Astrocyte (in vitro differentiated cells and primary cell): Measurements from ENCODE around the gene TRPV6. TPM values are rescaled to one million over a fixed set of nuclear protein-coding genes. Genes with fewer than 3 reads are reported as not detected.

Experiments used
- DNase-seq: peaks from one replicate; pipeline ENCODE4 v3.0.0-alpha.2; 2010; ENCODE audit warnings: low read depth
- FAIRE-seq: peaks from 2 replicates; lab custom pipeline; 2011; peaks lifted over from hg19 to GRCh38; lab: Jason Lieb, UNC
- H2AFZ ChIP-seq: 2 replicates; pipeline ENCODE4 v1.6.0; 2012; ENCODE audit warnings: low read depth, low read length, inconsistent platforms
- H3K27ac ChIP-seq: 2 replicates; pipeline ENCODE4 v1.5.1; 2011; ENCODE audit warnings: low read depth, low read length, inconsistent platforms
- H3K27me3 ChIP-seq: 2 replicates; pipeline ENCODE4 v1.6.0; 2011; ENCODE audit warnings: low read length, inconsistent platforms; ENCODE audit not compliant: insufficient read depth
- H3K36me3 ChIP-seq: 2 replicates; pipeline ENCODE4 v1.5.1; 2011; ENCODE audit warnings: low read length, inconsistent platforms; ENCODE audit not compliant: insufficient read depth
- H3K4me1 ChIP-seq: 2 replicates; pipeline ENCODE4 v1.5.1; 2011; ENCODE audit warnings: low read length, inconsistent platforms; ENCODE audit not compliant: insufficient read depth
- H3K4me2 ChIP-seq: 2 replicates; pipeline ENCODE4 v1.6.0; 2012; ENCODE audit warnings: low read length, inconsistent platforms
- H3K4me3 ChIP-seq: 2 replicates; pipeline ENCODE4 v1.5.1; 2011; ENCODE audit warnings: low read depth, mild to moderate bottlenecking, low read length, inconsistent platforms; ENCODE audit not compliant: insufficient read depth
- H3K79me2 ChIP-seq: 2 replicates; pipeline ENCODE4 v1.6.0; 2012; ENCODE audit warnings: mild to moderate bottlenecking, low read length, inconsistent platforms; ENCODE audit not compliant: insufficient read depth
- H3K9ac ChIP-seq: 2 replicates; pipeline ENCODE4 v1.6.0; 2012; ENCODE audit warnings: mild to moderate bottlenecking, low read length, inconsistent platforms
- H3K9me3 ChIP-seq: 2 replicates; pipeline ENCODE4 v1.5.1; 2012; ENCODE audit warnings: low read depth, mild to moderate bottlenecking, low read length, inconsistent platforms; ENCODE audit not compliant: insufficient read depth
- H4K20me1 ChIP-seq: 2 replicates; pipeline ENCODE4 v1.6.0; 2012; ENCODE audit warnings: low read length, inconsistent platforms; ENCODE audit not compliant: insufficient read depth
- H3K27ac Mint-ChIP-seq: one replicate; pipeline ENCODE4 v1.8.0; 2021; ENCODE audit warnings: mild to moderate bottlenecking, mixed read lengths; ENCODE audit not compliant: unreplicated experiment
- H3K27me3 Mint-ChIP-seq: one replicate; pipeline ENCODE4 v1.8.0; 2021; ENCODE audit warnings: low read depth, mixed read lengths; ENCODE audit not compliant: unreplicated experiment
- H3K36me3 Mint-ChIP-seq: one replicate; pipeline ENCODE4 v1.8.0; 2021; ENCODE audit warnings: low read depth, mixed read lengths; ENCODE audit not compliant: unreplicated experiment
- H3K4me1 Mint-ChIP-seq: one replicate; pipeline ENCODE4 v1.8.0; 2021; ENCODE audit warnings: low read depth, mixed read lengths; ENCODE audit not compliant: unreplicated experiment
- H3K4me3 Mint-ChIP-seq: one replicate; pipeline ENCODE4 v1.8.0; 2021; ENCODE audit warnings: mild to moderate bottlenecking, moderate library complexity, mixed read lengths; ENCODE audit not compliant: unreplicated experiment
- H3K9me3 Mint-ChIP-seq: one replicate; pipeline ENCODE4 v1.8.0; 2021; ENCODE audit warnings: mild to moderate bottlenecking, mixed read lengths; ENCODE audit not compliant: unreplicated experiment
- CTCF ChIP-seq: IDR thresholded peaks from 2 replicates; pipeline ENCODE4 v1.5.1; 2011; ENCODE audit warnings: low read depth, mild to moderate bottlenecking, inconsistent platforms, low read length, moderate library complexity; ENCODE audit not compliant: insufficient read depth
- EZH2 ChIP-seq: IDR thresholded peaks from 2 replicates; pipeline ENCODE4 v1.6.1; 2012; ENCODE audit warnings: mild to moderate bottlenecking, low read length, inconsistent platforms; ENCODE audit not compliant: insufficient read depth
- total RNA-seq: library from RNA; stranded (reverse); gene quantifications from 2 replicates; pipeline ENCODE4 v1.2.1, GENCODE V29; 2021

The TRPV6 gene
- total RNA-seq, 1 donor from 2014 or later, result 0.14 TPM

GRCh38 chr7:142894112-142894984, 8.8 kb upstream of the TRPV6 start:
- no peak overlapping the region for H3K27ac Mint-ChIP-seq
- FAIRE-seq (no peak), DNase-seq (no peak)
- Histone ChIP-seq H3K9ac (no peak overlapping the region), H3K4me2 (no peak overlapping the region), H3K27ac (no peak overlapping the region), H2AFZ (no peak overlapping the region), H3K27me3 (peaks cover 3% of the 10 kb centered on the region), H3K9me3 (no peaks in the 10 kb centered on the region), H3K4me3 (no peak overlapping the region), H3K36me3 (no peaks in the 10 kb centered on the region), H3K79me2 (no peaks in the 10 kb centered on the region), H4K20me1 (no peaks in the 10 kb centered on the region), H3K4me1 (no peaks in the 10 kb centered on the region)
- no peaks in the 10 kb centered on the region for H3K36me3 Mint-ChIP-seq
- peaks cover 43% of the 10 kb centered on the region for H3K27me3 Mint-ChIP-seq
- no peaks in the 10 kb centered on the region for H3K9me3 Mint-ChIP-seq
- no peak for TF ChIP-seq CTCF
- no peak for TF ChIP-seq EZH2
- no peaks in the 10 kb centered on the region for H3K4me1 Mint-ChIP-seq
- no peak overlapping the region for H3K4me3 Mint-ChIP-seq

- Histone ChIP-seq H2AFZ (no peak overlapping the region), H3K27ac (no peak overlapping the region), H3K27me3 (peaks cover 3% of the 10 kb centered on the region), H3K79me2 (no peaks in the 10 kb centered on the region), H3K4me3 (no peak overlapping the region), H3K4me1 (no peaks in the 10 kb centered on the region), H3K4me2 (no peak overlapping the region), H3K9ac (no peak overlapping the region), H3K9me3 (no peaks in the 10 kb centered on the region), H3K36me3 (no peaks in the 10 kb centered on the region), H4K20me1 (no peaks in the 10 kb centered on the region)
- Mint-ChIP-seq H3K36me3 (no peaks in the 10 kb centered on the region), H3K4me3 (no peak overlapping the region), H3K27ac (no peak overlapping the region), H3K27me3 (peaks cover 36% of the 10 kb centered on the region), H3K9me3 (no peaks in the 10 kb centered on the region), H3K4me1 (no peaks in the 10 kb centered on the region)
- TF ChIP-seq CTCF (no peak), EZH2 (no peak)
- FAIRE-seq (no peak), DNase-seq (no peak)
Observed at GRCh38 chr7:142892951-142893350, 7.4 kb upstream of the TRPV6 start.

GRCh38 chr7:142891490-142892082, 6.0 kb upstream of the TRPV6 start:
- no peak overlapping the region for H3K27ac Mint-ChIP-seq
- no peaks in the 10 kb centered on the region for H3K9me3 Mint-ChIP-seq
- H3K27me3 Mint-ChIP-seq, result peaks cover 30% of the 10 kb centered on the region
- DNase-seq, result no peak
- Histone ChIP-seq H3K9me3 (no peaks in the 10 kb centered on the region), H3K4me3 (no peak overlapping the region), H3K4me2 (no peak overlapping the region), H2AFZ (no peak overlapping the region), H3K36me3 (no peaks in the 10 kb centered on the region), H3K27ac (no peak overlapping the region), H3K4me1 (no peaks in the 10 kb centered on the region), H4K20me1 (no peaks in the 10 kb centered on the region), H3K9ac (no peak overlapping the region), H3K27me3 (peaks cover 5% of the 10 kb centered on the region), H3K79me2 (no peaks in the 10 kb centered on the region)
- H3K4me3 Mint-ChIP-seq, result no peak overlapping the region
- no peaks in the 10 kb centered on the region for H3K36me3 Mint-ChIP-seq
- FAIRE-seq, result no peak
- TF ChIP-seq CTCF (no peak), EZH2 (no peak)
- H3K4me1 Mint-ChIP-seq, result no peaks in the 10 kb centered on the region
